Endothelial cell of hepatic sinusoid (primary cell): ENCODE measurements around the gene PRR33.

Experiments used
- in situ Hi-C: cut with HindIII; loops from 2 replicates; pipeline ENCODE4 v1.10.0; 2017; ENCODE audit warnings: low sequenced_read_pairs

The PRR33 gene

GRCh38 chr11:1866776-1867175 lies 24.9 kb downstream of the PRR33 start:
- in situ Hi-C loops = no loop called here

DNA sequence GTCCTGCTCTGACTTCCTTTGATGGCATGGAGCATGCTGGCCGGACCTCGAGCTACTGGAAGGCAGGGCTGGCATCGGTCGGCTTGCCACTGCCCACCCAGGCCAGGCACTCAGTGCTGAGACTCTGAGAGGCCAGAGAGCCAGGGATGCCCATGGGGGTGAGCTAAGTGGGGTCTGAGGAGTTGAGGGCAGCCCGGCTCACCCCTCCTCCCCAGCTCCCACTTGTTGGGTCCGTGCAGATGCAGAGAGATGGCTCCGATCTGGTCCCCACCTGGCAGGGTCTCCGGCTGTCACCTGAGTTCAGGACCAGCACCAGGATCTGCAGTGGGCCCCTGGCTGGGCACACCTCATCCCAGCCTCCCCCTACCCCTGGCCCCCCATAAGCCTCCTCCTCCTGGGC lies 25.5 kb downstream of the PRR33 start:
- in situ Hi-C loops = no loop called here

DNA sequence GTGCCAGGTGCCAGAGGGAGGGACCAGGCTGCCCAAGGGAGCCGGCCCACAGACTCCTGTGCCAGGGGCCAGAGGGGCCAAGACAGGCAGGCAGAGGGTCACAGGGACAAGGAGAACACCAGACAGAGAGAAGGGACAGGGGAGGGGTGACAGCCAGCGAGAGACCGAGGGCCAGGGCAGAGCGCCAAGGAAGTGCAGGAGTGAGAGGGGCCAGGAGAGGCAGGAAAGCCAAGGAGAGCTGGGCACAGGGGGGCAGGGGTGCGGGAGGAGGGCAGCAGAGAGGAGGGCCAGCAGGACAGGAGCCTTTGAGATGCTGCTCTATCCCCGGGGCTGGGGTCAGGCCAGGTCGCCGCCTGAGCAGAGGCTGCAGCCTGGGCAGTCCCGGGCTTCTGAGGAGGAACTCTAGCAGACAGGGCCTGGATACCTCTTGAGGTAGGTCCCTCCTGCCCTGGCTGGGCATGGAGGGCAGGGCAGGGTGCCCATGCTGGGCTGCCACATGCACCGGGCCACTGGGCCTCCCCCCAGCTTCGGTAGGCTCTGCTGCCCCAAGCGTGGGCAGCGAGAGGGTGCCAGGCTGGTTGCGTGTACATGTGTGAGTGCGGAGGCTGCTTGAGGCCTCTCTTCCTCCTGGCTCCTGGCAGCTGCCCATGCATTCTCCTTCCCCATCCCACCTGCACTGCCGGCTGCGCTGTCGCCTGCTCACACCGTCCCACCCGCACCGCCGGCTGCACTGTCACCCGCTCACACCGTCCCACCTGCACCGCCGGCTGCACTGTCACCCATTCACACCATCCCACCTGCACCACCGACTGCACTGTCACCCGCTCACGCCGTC lies 26.6 kb downstream of the PRR33 start:
- in situ Hi-C loops = no loop called here

DNA sequence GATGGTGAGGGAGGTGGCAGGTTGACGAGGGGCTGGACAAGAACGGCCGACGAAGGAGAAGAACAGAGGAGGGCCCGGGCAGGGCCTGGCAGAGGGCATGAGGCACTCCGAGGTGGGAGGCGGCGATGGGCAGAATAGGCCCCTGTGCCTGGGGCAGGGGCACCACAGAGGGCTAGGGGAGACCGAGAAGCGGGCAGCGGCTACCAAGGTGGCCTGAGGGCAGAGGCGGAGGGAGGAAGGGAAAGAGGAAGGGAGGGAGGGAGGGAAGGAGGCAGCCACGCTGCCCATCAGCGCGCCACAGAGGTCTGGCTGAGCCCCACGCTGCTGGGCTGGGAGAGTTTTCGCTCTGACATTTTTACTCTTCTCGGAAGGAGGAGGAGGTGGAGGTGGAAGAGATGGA lies 27.5 kb downstream of the PRR33 start:
- in situ Hi-C loops = no loop called here

DNA sequence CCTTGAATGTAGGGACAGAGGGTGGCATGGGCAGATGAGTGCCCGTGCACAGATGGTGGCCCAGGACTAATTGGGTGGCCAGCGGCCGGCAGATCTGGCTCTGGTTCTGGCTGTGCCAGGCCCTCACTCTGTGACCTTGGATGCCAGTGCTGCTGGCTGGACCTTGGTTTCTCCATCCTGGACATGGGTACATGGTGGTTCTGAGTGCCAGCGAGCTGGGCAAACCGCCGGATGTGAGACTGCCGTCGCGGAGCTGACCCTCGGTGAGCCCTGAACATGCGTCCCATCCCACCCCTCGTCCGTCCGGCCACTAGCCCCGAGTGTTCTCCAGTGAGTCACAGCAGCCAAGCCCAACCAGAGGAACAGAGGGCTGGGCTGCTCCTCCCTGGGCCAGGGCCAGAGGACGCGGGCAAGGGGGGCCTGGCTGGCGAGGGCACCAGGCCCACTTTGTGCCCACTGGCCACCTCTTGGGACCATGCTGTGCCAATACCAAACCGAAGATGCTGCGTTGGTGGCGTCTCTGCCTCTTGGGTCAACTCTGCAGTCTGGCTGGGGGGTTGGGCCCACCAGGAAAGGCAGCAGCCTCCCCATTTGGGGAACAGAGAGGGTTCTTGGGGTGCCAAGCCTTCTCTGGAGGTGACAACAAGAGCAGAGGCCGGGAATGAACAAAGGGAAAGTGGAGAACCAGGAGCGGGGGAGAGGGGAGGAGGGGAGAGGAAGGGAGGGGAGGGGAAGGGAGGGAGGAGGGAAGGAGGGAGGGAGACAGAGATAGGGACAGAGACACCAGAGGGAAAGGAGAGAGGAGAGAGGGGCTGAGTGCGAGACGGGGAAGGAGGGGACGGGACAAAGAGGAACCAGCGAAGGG lies 28.1 kb downstream of the PRR33 start:
- in situ Hi-C loops = no loop called here

- in situ Hi-C loops = no loop called here
Observed at GRCh38 chr11:1862588-1863351, 28.9 kb downstream of the PRR33 start.

DNA sequence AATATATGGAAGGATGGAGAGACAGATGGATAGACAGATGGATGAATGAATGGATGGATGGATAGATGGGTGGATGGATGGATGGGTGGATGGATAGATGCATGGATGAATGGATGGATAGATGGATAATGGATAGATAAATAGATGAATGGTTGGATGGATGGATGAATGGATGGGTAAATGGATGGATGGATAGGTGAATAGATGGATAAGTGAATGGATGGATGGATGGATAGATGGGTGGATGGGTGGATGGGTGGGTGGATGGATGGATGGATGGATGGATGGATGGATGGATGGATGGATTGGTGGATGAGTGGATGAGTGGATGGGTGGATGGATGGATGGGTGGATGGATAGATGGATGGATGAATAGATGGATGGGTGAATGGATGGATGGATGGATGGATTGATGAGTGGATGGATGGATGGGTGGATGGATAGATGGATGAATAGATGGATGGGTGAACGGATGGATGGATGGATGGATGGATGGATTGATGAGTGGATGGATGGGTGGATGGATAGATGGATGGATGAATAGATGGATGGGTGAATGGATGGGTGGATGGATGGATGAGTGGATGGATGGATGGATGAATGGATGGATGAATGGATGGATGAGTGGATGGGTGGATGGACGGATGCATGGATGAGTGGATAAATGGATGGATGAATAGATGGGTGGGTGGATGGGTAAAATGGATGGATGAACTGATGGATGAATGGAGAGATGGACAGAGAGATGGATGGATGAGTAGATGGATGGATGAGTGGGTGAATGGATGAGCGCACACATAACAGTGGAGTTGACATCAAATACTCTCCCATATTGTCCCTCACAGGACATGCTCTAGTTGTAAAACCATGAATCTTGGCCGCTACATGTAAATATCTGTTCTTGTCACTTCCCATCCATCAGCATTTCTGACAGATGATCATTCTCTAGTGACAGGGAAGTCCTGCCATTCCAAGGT lies 30.0 kb downstream of the PRR33 start:
- in situ Hi-C loops = no loop called here

DNA sequence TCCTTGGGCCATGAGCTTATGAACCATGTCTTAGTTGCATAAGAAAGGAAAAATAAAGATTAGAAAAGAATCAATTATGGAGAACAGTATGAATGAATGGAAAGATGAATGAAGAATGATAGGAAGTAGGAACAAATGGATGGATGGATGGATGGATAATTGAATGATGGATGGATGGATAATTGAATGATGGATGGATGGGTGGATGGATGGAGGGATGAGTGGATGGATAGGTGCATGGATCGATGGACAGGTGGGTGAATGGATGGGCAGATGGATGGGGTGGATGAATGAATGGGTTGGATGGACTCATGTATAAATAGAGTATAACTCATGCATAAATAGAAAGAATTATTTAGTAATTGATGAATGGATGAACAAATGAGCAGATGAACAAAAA lies 31.6 kb downstream of the PRR33 start:
- in situ Hi-C loops = no loop called here

DNA sequence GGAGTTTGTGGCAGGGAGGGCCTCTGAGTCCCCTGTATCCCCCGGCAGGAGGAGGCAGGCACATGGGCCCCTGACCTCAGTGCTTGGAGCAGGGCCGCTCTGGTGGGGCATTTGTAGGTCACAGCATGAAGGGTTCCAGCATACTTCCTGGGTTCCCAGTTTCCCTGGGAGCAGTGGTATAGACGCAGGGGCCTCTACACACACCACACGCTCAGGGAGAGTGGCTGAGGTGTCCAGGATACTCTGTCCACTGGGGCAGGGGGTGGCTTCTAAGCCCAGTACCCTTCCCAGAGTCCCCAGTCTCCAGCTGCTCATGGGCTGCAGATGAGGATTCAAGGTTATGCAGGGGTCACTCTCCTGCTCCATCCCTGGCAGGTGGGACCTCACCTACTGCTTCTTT lies 32.7 kb downstream of the PRR33 start:
- in situ Hi-C loops = no loop called here

GRCh38 chr11:1858576-1858975 lies 33.1 kb downstream of the PRR33 start:
- in situ Hi-C loops = no loop called here

DNA sequence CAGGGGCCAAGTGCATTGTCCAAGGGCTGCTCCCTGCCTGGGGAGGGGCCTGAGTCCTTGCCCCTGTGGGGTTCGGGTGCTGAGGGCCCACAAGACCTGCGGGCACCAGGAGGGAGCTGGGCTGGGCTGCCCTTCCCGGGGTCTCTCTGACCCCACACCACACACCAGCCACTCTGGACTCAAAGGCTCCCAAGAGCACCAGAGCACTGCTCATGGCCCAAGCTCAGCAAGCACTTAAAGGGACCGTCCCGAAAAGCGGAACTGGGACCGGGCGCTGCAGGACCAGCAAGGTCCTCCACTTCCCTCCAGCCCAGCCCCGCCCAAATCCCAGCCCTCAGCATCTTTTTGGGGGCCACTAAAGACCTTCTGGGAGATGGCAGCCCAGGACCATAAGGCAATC lies 33.5 kb downstream of the PRR33 start:
- in situ Hi-C loops = no loop called here

DNA sequence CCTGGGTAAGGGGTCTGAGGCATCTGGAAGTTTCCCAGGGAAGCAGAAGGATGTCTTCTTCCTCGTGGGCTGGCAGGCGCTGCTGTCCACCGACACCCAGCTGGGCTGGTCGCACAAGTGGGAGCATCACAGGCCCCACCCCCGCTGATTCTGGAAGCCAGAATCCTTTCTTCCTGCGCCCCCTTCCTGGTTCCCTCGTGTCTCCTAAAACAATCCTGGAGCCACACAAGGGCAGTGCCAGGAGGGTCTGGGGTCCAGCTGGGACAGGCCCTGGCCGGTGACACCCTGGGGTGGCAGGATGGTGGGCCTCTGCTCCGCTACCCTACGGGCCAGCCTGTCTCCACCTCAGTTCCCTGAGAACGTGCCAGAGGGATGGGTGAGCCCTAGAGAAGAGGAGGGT lies 34.6 kb downstream of the PRR33 start:
- in situ Hi-C loops = no loop called here

GRCh38 chr11:1856306-1857005 lies 35.2 kb downstream of the PRR33 start:
- in situ Hi-C loops = no loop called here

GRCh38 chr11:1855886-1856265 lies 35.8 kb downstream of the PRR33 start:
- in situ Hi-C loops = no loop called here

- in situ Hi-C loops = no loop called here
Observed at GRCh38 chr11:1854949-1855885, 36.5 kb downstream of the PRR33 start.

GRCh38 chr11:1854132-1854948 lies 37.4 kb downstream of the PRR33 start:
- in situ Hi-C loops = no loop called here

- in situ Hi-C loops = no loop called here
Observed at GRCh38 chr11:1853376-1854131, 38.1 kb downstream of the PRR33 start.
